Adipocyte (in vitro differentiated cells): ENCODE data around the gene FKBP6.
"Not testable (repeated sequence)": the region's sequence is repeated elsewhere in the genome, so short reads cannot be mapped to it uniquely, and the experiment has no call there.

ENCODE experiments used
- DNase-seq: peaks from one replicate; pipeline ENCODE4 v3.0.0-alpha.2; 2015; ENCODE audit warnings: low read depth
- H3K27me3 ChIP-seq: replicated peaks from 2 replicates; pipeline ENCODE4 v1.7.0; 2013; ENCODE audit warnings: mild to moderate bottlenecking, low read length, moderate library complexity; ENCODE audit not compliant: control insufficient read depth, insufficient read depth
- H3K36me3 ChIP-seq: 2 replicates; pipeline ENCODE4 v1.7.0; 2013; ENCODE audit warnings: low read length, mild to moderate bottlenecking, moderate library complexity; ENCODE audit not compliant: control insufficient read depth, insufficient read depth, severe bottlenecking
- H3K4me1 ChIP-seq: 2 replicates; pipeline ENCODE4 v1.7.0; 2013; ENCODE audit warnings: mild to moderate bottlenecking, low read length, moderate library complexity; ENCODE audit not compliant: control insufficient read depth, insufficient read depth
- H3K4me3 ChIP-seq: 2 replicates; pipeline ENCODE4 v1.7.0; 2013; ENCODE audit warnings: mild to moderate bottlenecking, low read length, moderate library complexity
- H3K9ac ChIP-seq: 2 replicates; pipeline ENCODE4 v1.7.0; 2013; ENCODE audit warnings: mild to moderate bottlenecking, low read length, moderate library complexity
- H3K9me3 ChIP-seq: 2 replicates; pipeline ENCODE4 v1.7.0; 2013; ENCODE audit warnings: mild to moderate bottlenecking, low read length, moderate library complexity; ENCODE audit not compliant: control insufficient read depth

The FKBP6 gene, protein sequence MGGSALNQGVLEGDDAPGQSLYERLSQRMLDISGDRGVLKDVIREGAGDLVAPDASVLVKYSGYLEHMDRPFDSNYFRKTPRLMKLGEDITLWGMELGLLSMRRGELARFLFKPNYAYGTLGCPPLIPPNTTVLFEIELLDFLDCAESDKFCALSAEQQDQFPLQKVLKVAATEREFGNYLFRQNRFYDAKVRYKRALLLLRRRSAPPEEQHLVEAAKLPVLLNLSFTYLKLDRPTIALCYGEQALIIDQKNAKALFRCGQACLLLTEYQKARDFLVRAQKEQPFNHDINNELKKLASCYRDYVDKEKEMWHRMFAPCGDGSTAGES

DNA sequence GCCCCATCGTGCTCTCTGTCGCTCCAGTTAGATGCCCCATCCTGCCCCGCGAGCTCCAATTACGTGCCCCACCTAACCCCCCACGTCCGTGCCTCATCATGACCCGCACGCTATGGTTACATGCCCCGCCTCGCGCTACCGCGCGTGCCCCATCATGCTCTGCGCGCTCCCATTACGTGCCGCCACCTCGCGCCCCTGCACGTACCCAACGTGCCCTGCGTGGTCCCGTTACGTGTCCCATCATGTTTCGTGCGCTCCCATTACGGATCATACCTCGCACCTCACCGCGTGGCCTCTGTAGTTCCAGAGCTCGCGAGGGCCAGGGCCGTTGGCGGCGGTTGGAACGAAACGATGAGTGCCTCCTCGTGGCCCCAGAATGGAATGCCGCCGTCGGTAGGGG lies at the start of gene FKBP6, which contains the start of gene TRIM50:
Gene FKBP6, plus strand, starts transcription at position 240 of the 400 bp plus-strand sequence. CDS start 268 bp downstream, outside the sequence.
Gene TRIM50, minus strand, starts transcription at position 161 of the 400 bp plus-strand sequence. CDS start 3,295 bp downstream, outside the sequence.
- H3K27me3 ChIP-seq: peaks cover 31% of the 10 kb centered on the region
- H3K36me3 ChIP-seq, H3K9me3 ChIP-seq, H3K4me3 ChIP-seq, H3K4me1 ChIP-seq, DNase-seq, H3K9ac ChIP-seq: not testable (repeated sequence)

DNA sequence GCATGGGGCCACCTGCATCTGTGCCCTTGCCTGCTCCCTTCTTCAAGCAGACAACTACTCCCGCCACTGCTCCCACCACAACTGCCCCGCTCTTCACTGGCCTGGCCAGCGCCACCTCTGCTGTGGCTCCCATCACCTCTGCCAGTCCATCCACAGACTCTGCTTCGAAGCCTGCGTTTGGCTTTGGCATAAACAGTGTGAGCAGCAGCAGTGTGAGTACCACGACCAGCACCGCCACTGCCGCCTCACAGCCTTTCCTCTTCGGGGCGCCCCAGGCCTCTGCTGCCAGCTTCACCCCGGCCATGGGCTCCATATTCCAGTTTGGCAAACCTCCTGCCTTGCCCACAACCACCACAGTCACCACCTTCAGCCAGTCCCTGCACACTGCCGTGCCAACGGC lies 30.7 kb upstream of the FKBP6 start:
- H3K9me3 ChIP-seq, DNase-seq, H3K4me1 ChIP-seq, H3K4me3 ChIP-seq, H3K27me3 ChIP-seq, H3K9ac ChIP-seq, H3K36me3 ChIP-seq: not testable (repeated sequence)

DNA sequence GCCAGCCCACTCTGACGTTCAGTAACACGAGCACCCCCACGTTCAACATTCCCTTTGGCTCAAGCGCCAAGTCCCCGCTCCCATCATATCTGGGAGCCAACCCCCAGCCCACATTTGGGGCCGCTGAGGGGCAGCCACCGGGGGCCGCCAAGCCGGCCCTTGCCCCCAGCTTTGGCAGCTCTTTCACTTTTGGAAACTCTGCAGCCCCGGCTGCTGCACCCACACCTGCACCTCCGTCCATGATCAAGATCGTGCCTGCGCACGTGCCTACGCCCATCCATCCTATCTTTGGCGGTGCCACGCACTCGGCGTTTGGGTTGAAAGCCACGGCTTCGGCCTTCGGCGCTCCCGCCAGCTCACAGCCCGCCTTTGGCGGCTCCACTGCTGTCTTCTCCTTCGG lies 30.3 kb upstream of the FKBP6 start:
- H3K27me3 ChIP-seq, H3K36me3 ChIP-seq, H3K4me1 ChIP-seq, H3K9ac ChIP-seq, H3K9me3 ChIP-seq, DNase-seq, H3K4me3 ChIP-seq: not testable (repeated sequence)

DNA sequence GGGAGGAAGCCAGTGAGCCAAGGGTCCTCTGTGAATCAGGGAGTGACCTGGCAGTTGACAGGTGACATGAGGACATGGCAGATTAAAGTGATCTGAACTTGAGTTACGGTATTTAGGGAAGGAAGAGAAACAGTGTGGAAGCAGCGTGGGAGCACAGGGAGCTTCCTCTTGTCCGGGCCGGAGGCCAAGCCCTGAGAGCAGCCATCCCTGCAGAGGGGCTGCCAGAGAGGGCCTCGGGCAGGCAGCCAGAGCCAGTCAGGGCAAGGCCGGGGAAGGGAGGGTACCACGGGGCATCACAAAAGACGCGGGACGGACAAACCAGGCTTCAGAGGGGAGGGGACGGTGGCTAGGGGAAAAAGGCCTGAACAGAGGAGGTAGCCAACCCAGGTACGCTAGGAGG lies 28.1 kb upstream of the FKBP6 start:
- not testable (repeated sequence) for H3K4me1 ChIP-seq, DNase-seq, H3K9ac ChIP-seq, H3K27me3 ChIP-seq, H3K4me3 ChIP-seq, H3K9me3 ChIP-seq
- H3K36me3 ChIP-seq: peaks cover 20% of the 10 kb centered on the region

DNA sequence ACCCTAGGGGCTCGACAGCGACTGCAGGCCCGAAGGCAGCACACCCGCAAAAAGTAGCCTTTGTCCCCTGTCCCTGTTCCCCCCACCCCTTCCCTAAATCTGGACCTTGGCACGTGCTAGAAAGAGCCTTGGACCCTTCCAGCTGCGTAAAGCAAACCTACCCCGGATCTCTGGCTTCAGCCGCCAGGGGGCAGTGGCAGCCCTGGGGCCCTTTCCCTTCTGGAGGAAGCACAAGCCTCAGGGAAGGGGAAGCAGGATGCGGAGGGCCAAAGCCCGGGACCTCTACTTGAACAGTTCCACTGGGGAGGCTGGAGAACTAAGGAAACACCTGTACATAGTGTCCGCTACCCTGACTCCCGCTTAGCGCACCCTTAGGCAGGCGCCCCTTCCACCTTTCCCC lies 26.9 kb upstream of the FKBP6 start:
- not testable (repeated sequence) for DNase-seq, H3K4me1 ChIP-seq, H3K27me3 ChIP-seq, H3K4me3 ChIP-seq, H3K9ac ChIP-seq, H3K9me3 ChIP-seq
- peaks cover 23% of the 10 kb centered on the region for H3K36me3 ChIP-seq

DNA sequence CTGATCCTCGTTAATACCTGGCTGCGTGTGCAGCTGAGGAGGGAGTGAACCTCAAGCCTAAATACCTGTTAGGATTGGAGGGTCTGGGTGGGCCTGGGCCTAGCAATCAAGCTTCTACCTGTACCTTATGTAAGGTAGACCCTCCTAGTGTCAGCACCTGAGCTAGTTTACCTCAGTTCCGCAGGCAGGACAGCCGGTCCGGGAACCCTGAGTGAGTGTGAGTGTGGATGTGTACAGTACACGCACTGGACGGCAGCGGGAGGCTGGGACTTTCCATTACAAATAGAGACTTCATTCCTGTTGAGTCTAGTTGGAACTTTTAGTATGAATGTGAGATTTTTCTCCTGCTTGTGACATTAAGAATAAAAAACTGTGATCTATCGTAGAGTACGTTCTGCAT lies 25.1 kb upstream of the FKBP6 start:
- DNase-seq, H3K4me3 ChIP-seq, H3K27me3 ChIP-seq, H3K4me1 ChIP-seq, H3K9ac ChIP-seq, H3K9me3 ChIP-seq: not testable (repeated sequence)
- H3K36me3 ChIP-seq: peaks cover 23% of the 10 kb centered on the region

DNA sequence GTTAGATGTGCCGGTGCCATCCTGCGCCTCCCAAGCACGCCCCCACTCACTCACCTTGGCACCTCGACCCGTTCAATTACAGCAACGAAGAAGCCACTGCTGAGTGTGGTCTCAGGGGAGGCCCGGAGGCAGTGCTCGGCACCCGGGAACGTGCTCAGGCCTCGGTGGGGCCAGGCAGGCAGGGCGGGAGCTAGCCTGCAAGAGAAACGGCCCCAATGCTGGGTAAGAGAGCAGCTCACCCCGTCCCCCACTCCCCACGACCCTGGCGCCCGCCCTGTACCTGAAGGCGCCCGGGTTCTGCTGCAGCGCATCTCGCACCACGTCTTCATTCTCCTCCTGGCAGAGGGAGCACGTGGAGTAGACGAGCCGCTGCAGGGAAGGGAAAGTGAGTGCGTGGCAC lies 24.4 kb upstream of the FKBP6 start:
- H3K4me1 ChIP-seq: peaks cover 8% of the 10 kb centered on the region
- no peak overlapping the region for H3K4me3 ChIP-seq
- no peaks in the 10 kb centered on the region for H3K27me3 ChIP-seq
- peaks cover 23% of the 10 kb centered on the region for H3K36me3 ChIP-seq
- no peak for DNase-seq
- no peak overlapping the region for H3K9ac ChIP-seq
- no peaks in the 10 kb centered on the region for H3K9me3 ChIP-seq

DNA sequence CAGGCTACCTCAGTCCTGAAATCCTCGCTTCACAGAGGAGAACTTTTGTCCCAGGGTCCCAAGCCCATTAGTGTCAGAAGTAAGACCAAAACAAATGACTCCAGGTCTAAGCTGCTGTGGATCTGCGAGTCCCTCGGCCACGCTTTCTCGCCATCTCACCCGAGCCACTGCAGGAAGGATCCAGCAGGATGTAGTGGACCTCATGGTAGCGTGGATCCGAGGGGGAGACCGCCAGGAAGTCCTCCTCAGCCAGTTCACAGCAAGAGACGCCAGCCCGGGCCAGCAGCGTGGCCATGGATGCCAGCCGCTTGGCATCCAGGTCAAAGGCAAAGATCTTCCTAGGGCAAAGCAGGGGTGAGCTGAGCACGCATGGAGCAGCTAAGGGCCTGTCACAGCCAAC lies 23.9 kb upstream of the FKBP6 start:
- Histone ChIP-seq H3K36me3 (peaks cover 23% of the 10 kb centered on the region), H3K27me3 (no peaks in the 10 kb centered on the region), H3K9me3 (no peaks in the 10 kb centered on the region), H3K4me3 (no peak overlapping the region), H3K4me1 (peaks cover 8% of the 10 kb centered on the region), H3K9ac (no peak overlapping the region)
- DNase-seq: no peak

DNA sequence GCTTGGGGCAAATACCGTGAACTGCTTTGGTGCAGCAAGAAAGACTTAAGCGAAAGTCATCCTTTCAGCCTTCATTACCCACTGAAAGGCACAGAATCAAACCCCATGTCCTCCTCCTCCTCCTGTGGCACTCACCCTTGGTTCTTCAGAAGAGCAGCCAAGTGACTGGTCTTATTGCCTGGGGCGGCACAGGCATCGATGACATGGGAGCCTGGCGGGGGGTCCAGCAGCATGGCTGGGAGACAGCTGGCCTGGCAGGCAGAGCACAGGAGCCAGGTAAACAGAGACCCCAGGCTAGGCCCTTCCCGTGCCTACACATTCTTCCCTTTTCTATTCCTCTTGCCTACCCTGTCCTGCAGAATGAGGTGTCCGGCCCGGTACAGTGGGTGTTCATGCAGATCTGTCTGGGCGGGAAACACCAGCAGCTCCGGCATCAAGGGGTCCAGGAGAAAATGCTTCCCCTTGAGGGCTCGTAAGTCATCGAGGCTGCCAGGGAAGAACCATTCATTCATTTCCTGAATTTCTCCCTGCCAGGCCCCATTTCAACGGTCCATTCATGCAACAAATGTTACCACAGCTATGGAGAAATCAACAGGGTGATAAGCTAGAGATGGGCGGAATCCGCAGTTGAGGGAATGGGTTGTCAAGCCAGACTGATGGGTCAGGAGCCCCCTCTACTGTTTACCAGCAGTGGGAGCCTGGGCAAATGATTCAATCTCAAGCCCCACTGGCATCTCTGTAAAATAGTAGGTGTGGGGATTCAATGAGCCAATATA lies 23.2 kb upstream of the FKBP6 start:
- peaks cover 23% of the 10 kb centered on the region for H3K36me3 ChIP-seq
- H3K27me3 ChIP-seq, H3K4me3 ChIP-seq, DNase-seq, H3K9me3 ChIP-seq, H3K9ac ChIP-seq: not testable (repeated sequence)
- H3K4me1 ChIP-seq: peaks cover 11% of the 10 kb centered on the region

DNA sequence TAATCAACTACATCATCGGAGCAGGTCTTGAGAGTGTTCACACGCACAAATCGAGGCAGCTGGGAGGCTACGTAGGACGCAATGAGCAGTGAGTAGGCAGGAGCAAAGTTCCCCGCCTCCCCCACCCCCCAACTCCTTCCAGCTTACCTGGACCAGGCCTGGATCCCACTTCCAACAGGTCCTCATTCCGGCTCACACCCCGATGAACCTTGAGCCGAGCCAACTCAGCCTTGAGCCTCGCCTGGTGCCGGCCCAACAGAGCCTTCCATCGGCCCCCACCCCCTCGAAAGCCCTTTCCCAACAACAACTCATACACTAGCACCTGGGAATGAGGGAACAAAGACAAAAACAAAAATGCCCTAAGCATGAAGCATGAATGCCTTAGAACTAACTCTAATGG lies 20.5 kb upstream of the FKBP6 start:
- Histone ChIP-seq H3K4me1 (peaks cover 11% of the 10 kb centered on the region), H3K36me3 (peaks cover 23% of the 10 kb centered on the region), H3K4me3 (peak overlapping the region; percentile 92), H3K27me3 (no peaks in the 10 kb centered on the region), H3K9ac (no peak overlapping the region), H3K9me3 (no peaks in the 10 kb centered on the region)
- DNase-seq: no peak

DNA sequence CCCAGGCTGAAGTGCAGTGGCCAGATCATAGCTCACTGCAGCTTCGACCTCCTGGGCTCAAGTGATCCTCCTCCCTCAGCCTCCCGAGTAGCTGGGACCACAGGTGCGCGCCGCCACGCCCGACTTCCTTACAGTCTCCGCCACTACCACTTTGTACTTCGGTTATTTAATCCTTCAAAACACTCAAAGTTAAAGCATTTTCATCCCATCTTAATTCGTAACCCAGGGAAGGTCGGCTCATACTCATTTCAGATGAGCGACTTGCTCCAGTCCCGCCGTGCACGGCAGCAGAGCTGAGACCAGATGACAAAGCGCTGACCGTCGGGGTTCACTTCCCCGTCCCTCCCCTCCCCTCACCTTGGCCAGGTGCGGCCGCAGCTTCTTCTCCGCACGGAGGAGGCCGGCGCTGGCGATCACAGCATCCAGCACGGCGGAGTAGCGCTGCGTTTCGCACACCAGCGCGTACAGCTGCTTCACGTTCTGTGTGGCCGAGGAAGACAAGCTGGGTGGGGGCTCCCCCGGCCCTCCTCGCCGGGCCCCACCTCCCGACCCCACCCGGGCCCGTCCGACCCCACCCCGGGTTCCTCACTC lies 19.8 kb upstream of the FKBP6 start:
- peaks cover 17% of the 10 kb centered on the region for H3K36me3 ChIP-seq
- DNase-seq: peak; percentile 25
- H3K9me3 ChIP-seq: no peaks in the 10 kb centered on the region
- peak overlapping the region; percentile 92 for H3K4me3 ChIP-seq
- H3K27me3 ChIP-seq: no peaks in the 10 kb centered on the region
- peaks cover 11% of the 10 kb centered on the region for H3K4me1 ChIP-seq
- peak overlapping the region; percentile 87 for H3K9ac ChIP-seq
